Duodenal mucosa (tissue), 2 donors: ENCODE results near the gene GZMB.

ENCODE experiments used
- H3K27ac ChIP-seq: one replicate; pipeline ENCODE4 v1.7.0; 2013; ENCODE audit warnings: low read depth, low read length
- H3K27me3 ChIP-seq, 2 donors: one replicate each; pipeline ENCODE4 v1.7.0; 2013; ENCODE audit warnings: low read length in 2 of 2, control low read depth in 1 of 2; ENCODE audit not compliant: insufficient read depth in 2 of 2, control insufficient read depth in 1 of 2
- H3K36me3 ChIP-seq, 2 donors: one replicate each; pipeline ENCODE4 v1.7.0; 2013; ENCODE audit warnings: low read length in 2 of 2, control low read depth in 1 of 2; ENCODE audit not compliant: insufficient read depth in 2 of 2, control insufficient read depth in 1 of 2
- H3K4me1 ChIP-seq, 2 donors: one replicate each; pipeline ENCODE4 v1.7.0; 2013; ENCODE audit warnings: low read length in 2 of 2, control low read depth in 1 of 2; ENCODE audit not compliant: insufficient read depth in 2 of 2, control insufficient read depth in 1 of 2
- H3K4me3 ChIP-seq, 2 donors: one replicate each; pipeline ENCODE4 v1.7.0; 2013; ENCODE audit warnings: low read length in 2 of 2, low read depth in 1 of 2
- H3K9ac ChIP-seq, 2 donors: one replicate each; pipeline ENCODE4 v1.7.0; 2013; ENCODE audit warnings: low read length in 2 of 2, low read depth in 1 of 2
- H3K9me3 ChIP-seq, 2 donors: one replicate each; pipeline ENCODE4 v1.7.0; 2013; ENCODE audit warnings: low read length in 2 of 2, control low read depth in 1 of 2; ENCODE audit not compliant: control insufficient read depth in 1 of 2

GZMB gene

DNA sequence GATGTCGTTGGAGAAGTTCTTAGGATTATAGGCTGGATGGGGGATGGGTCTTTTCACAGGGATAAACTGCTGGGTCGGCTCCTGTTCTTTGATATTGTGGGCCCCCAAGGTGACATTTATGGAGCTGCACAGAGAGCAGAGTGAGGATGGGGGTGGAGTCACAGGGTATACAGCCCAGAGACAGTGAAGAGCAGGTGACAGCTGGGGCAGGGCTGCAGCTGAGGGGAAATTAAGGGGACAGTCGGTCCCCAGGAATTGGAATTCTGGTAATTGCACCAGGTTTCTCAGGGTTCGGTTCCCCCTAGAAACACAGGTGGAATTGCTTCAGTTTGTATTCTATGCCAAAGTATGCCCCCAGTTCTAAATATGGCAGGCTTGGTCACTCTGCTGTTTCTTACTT is 1.7 kb downstream of the GZMB start:
- H3K9ac ChIP-seq: no peak overlapping the region
- no peak overlapping the region for H3K4me3 ChIP-seq
- no peak overlapping the region for H3K27ac ChIP-seq

DNA sequence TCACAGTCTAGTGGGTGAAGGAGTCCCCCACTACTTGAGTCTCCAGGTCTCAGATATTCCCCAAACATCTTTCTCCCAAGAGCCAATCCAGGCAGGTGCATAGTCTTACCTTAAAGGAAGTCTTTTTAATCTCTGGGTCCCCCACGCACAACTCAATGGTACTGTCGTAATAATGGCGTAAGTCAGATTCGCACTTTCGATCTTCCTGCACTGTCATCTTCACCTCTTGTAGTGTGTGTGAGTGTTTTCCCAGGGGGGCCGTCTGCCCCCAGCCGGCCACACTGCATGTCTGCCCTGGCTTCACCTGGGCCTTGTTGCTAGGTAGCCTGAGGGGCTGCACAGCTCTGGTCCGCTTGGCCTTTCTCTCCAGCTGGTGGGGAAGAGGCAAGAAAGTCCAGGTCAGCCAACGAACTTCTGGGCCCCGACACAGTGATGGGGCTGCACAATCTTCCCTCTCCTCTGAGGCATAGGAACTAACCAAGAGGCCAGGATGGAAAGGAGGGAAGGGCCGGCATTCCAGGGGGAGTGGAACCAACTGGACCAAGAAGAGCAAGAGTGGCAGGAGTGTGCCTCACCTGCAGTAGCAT is 2.1 kb downstream of the GZMB start:
- Histone ChIP-seq H3K4me1 (peaks cover 0 to 6% of the 10 kb centered on the region in 2 donors), H3K9ac (no peak overlapping the region), H3K27ac (no peak overlapping the region), H3K4me3 (no peak overlapping the region), H3K9me3 (no peaks in the 10 kb centered on the region), H3K27me3 (no peaks in the 10 kb centered on the region), H3K36me3 (no peaks in the 10 kb centered on the region)

More for the DNA sequence above, 1.7 kb downstream of the GZMB start:
- Histone ChIP-seq H3K27me3 (no peaks in the 10 kb centered on the region), H3K4me1 (peaks cover 0 to 6% of the 10 kb centered on the region in 2 donors), H3K36me3 (no peaks in the 10 kb centered on the region), H3K9me3 (no peaks in the 10 kb centered on the region)

DNA sequence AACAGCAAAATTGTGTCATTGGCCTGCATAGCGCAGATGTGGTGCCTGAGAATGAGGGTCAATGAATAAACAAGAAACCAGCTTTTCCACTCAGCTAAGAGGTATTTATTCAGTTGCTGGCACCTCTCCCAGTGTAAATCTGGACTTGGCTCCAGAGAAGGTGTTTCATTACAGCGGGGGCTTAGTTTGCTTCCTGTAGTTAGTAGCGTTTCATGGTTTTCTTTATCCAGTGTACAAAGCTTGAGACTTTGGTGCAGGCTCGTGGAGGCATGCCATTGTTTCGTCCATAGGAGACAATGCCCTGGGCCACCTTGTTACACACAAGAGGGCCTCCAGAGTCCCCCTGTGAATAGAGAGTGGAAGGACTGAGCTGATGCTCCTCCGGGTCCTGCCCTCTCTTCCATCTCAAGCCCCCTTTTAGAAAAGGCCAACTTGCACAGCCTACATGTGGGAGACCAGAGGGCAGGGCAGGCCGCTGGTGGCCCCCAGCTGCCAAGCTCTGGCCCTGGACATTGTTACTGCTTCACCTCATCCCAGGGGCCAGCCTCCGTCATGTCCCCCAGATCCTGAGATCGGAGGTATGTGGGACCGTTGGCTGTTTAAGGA is 3.0 kb downstream of the GZMB start:
- H3K27me3 ChIP-seq: no peaks in the 10 kb centered on the region
- peaks cover 0 to 6% of the 10 kb centered on the region in 2 donors for H3K4me1 ChIP-seq
- H3K27ac ChIP-seq: no peak overlapping the region
- no peak overlapping the region for H3K9ac ChIP-seq
- no peak overlapping the region for H3K4me3 ChIP-seq
- no peaks in the 10 kb centered on the region for H3K36me3 ChIP-seq
- no peaks in the 10 kb centered on the region for H3K9me3 ChIP-seq

DNA sequence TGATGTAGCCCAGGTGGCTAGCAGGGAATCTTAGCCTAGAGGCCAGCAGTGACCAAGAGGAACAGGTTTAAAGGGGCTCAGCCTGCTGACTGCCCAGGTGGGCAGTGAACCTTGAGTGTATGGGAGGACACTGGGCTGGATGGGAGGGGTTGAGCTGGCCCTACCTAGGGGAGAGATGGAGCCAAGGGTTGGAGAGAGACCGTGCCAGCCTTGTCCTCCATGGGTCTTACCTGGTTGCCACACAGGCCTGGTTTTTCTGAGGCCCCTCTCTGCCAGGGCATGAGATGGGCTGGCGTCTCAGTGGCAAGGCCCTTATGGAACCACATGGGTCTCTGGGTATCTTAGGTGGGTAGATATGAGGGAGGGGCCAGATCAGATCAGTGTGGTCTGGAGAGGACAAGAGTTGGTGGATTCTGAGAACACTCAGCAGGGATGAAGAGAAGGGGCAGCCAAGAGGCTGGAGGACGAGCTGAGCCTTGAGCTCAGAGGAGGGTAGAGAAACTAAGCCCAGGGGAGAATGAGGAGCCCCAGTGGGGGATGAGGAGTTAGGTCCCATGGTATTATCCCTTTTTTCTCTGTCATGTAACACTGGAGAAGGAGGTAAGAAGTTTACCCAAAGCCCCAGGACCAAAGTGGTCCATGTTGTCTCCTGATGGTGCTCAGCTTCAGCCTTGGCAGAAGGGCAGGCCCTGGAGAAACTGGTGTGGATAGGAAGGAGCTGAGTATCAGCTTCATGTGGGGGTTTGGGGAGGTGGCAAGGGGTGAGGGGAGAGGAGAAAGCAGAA is 3.7 kb downstream of the GZMB start:
- Histone ChIP-seq H3K9me3 (no peaks in the 10 kb centered on the region), H3K4me3 (no peak overlapping the region), H3K9ac (no peak overlapping the region), H3K4me1 (peaks cover 0 to 6% of the 10 kb centered on the region in 2 donors), H3K27me3 (no peaks in the 10 kb centered on the region), H3K27ac (no peak overlapping the region), H3K36me3 (no peaks in the 10 kb centered on the region)

DNA sequence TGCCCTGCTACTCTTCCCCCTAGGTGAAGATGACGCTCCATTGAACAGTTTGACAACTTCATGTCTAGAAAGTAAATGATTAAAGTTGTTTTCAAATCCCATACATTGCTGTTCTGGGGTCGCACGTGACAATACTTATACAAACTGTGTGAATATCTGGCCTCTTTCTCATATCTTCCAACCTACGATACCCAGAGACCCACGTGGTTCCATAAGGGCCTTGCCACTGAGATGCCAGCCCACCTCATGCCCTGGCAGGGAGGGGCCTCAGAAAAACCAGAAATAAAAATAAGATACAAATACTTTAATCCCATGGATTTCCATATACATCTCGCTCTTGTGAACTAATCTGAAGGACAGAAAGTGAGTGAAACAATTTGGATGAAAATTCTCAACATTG is 4.5 kb downstream of the GZMB start:
- Histone ChIP-seq H3K27me3 (no peaks in the 10 kb centered on the region), H3K4me1 (peaks cover 0 to 6% of the 10 kb centered on the region in 2 donors), H3K4me3 (no peak overlapping the region), H3K9me3 (no peaks in the 10 kb centered on the region), H3K36me3 (no peaks in the 10 kb centered on the region), H3K27ac (no peak overlapping the region), H3K9ac (no peak overlapping the region)

DNA sequence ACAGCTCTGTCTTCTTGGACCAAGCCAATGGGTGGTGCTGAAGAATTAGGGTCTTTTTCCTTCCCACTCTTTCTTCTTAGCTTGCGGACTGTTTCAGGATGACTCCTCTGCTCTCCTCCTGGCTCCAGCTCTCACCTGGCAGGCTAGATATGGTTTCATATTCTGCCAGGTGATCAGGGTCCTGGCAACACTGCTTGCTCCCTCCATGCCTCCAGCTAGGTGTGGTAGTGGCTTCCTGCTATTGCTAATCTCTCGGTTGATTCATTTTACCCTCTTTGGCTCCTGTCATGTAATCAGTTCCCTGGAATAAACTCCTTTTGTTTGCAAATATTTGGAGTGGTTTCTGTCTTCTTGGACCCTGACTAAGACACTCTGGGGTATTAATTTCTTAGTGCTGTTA is 20.2 kb downstream of the GZMB start:
- Histone ChIP-seq H3K27ac (no peak overlapping the region), H3K9me3 (no peaks in the 10 kb centered on the region), H3K4me1 (no peaks in the 10 kb centered on the region), H3K4me3 (no peak overlapping the region), H3K9ac (no peak overlapping the region), H3K36me3 (no peaks in the 10 kb centered on the region), H3K27me3 (no peaks in the 10 kb centered on the region)

DNA sequence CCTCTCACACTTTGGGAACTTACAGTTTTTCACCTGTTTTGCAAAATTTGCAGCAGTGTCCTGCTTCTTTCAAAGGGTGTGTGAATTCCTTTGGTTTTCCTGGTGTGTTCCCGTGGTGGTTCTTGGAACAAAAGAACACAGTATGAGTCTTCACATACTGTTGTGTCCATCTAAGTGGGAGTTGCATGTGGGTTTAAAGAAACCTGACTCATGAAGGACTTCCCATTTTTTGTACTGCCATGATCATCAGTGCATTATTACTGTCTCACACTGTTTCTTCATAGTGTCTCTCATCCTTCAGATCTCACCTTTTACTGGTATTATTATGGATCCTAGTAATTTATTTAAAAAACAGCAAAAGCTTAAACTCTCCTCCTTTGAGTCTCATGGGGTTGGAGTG is 20.7 kb downstream of the GZMB start:
- H3K9me3 ChIP-seq: no peaks in the 10 kb centered on the region
- no peaks in the 10 kb centered on the region for H3K36me3 ChIP-seq
- H3K4me3 ChIP-seq: no peak overlapping the region
- peaks cover 0 to 2% of the 10 kb centered on the region in 2 donors for H3K4me1 ChIP-seq
- no peaks in the 10 kb centered on the region for H3K27me3 ChIP-seq
- no peak overlapping the region for H3K27ac ChIP-seq
- H3K9ac ChIP-seq: no peak overlapping the region

DNA sequence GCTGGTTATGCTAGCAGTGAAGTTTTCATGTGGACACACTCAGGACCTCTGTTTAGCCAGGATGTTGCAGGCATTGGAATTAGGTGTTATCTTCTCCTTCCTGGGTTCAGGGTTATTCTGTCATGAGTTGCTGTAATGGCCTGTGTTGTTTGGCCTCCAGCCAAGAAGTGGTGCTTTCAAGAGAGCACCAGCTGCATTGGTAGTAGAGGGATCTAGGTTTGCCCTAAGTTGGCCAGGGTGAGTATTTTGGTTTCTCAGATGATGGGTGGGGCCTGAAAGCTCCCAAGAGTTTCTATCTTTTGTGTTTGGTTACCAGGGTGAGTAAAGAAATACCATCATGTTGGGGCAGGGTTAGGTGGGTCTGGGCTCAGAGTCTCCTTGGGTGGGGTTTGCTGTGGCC is 21.8 kb downstream of the GZMB start:
- H3K9me3 ChIP-seq: no peaks in the 10 kb centered on the region
- peaks cover 5 to 7% of the 10 kb centered on the region in 2 donors for H3K4me1 ChIP-seq
- H3K9ac ChIP-seq: no peak overlapping the region
- H3K4me3 ChIP-seq: no peak overlapping the region
- H3K27ac ChIP-seq: no peak overlapping the region
- no peaks in the 10 kb centered on the region for H3K36me3 ChIP-seq
- no peaks in the 10 kb centered on the region for H3K27me3 ChIP-seq

DNA sequence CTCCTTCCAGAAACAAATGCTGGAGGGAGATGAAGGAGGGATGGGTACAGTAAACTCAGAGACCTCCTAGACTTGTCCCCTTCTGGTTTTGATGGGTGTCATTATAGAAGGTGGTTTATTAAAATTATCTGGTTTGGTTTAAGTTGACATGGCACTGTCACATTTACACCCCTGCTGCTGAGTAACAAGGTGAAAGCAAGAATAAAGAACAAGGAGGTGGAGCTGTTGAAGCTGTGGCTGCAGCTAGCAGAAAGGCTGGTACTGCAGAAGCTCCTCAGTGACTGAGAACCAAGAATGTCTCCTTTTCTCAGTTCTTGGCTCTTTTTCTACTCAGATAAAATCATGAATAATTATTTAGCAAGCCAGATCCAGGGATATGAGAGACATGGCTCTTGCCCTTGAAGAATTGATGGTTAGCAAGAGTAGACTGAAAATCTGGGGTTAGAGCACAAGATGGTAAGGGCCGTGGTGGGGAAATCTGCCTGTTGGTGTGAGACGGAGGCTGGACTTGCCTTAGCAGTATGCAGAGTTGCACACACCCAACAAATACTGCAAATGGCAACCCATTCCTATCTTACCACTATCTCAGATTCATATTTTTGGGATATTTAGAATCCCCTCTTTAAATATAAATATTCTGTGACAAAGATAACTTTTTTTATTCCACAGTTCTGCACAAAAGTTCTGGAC is 24.2 kb downstream of the GZMB start, which contains the start of gene GZMH:
TSS of gene GZMH (minus strand) at position 31 of the 690 bp plus-strand sequence. CDS start 72 bp downstream, outside the sequence.
- peaks cover 5 to 15% of the 10 kb centered on the region in 2 donors for H3K4me1 ChIP-seq
- H3K9ac ChIP-seq: no peak within 1 kb of the TSS
- no peaks in the 10 kb centered on the region for H3K27me3 ChIP-seq
- no peak within 1 kb of the TSS for H3K4me3 ChIP-seq
- H3K27ac ChIP-seq: no peak within 1 kb of the TSS
- H3K36me3 ChIP-seq: no peaks in the 10 kb centered on the region
- no peaks in the 10 kb centered on the region for H3K9me3 ChIP-seq
